ENCODE data around the gene OR52K2.
"Not testable (repeated sequence)": the region's sequence is repeated elsewhere in the genome, so short reads cannot be mapped to it uniquely, and the experiment has no call there.

The OR52K2 gene

GRCh38 chr11:4482445-4482844 is 33.4 kb downstream of the OR52K2 start, which contains the start of gene OR52K1:
Gene OR52K1, plus strand, starts transcription at chr11:4482646. Its CDS starts 6,255 bp downstream, at chr11:4488901.
- Histone ChIP-seq H3K9me3 (ENCODE audit: control insufficient read depth, insufficient read depth, low read length) (no peaks in the 10 kb centered on the region), H3K4me3 (ENCODE audit: low read depth, low read length) (no peak within 1 kb of the TSS), H3K27me3 (ENCODE audit: control insufficient read depth, insufficient read depth, low read length) (no peaks in the 10 kb centered on the region), H3K9ac (ENCODE audit: low read depth, low read length) (no peak within 1 kb of the TSS), H3K4me1 (ENCODE audit: control insufficient read depth, insufficient read depth, low read length) (no peaks in the 10 kb centered on the region), H3K36me3 (ENCODE audit: control insufficient read depth, insufficient read depth, low read length) (no peaks in the 10 kb centered on the region)

- Histone ChIP-seq H3K9ac (ENCODE audit: low read depth, low read length) (no peak overlapping the region), H3K4me1 (ENCODE audit: control insufficient read depth, insufficient read depth, low read length) (no peaks in the 10 kb centered on the region), H3K9me3 (ENCODE audit: control insufficient read depth, insufficient read depth, low read length) (no peaks in the 10 kb centered on the region), H3K36me3 (ENCODE audit: control insufficient read depth, insufficient read depth, low read length) (no peaks in the 10 kb centered on the region), H3K4me3 (ENCODE audit: low read depth, low read length) (no peak overlapping the region), H3K27me3 (ENCODE audit: control insufficient read depth, insufficient read depth, low read length) (no peaks in the 10 kb centered on the region)
These were observed 35.2 kb downstream of the OR52K2 start for GRCh38 chr11:4484310-4484709.

DNA sequence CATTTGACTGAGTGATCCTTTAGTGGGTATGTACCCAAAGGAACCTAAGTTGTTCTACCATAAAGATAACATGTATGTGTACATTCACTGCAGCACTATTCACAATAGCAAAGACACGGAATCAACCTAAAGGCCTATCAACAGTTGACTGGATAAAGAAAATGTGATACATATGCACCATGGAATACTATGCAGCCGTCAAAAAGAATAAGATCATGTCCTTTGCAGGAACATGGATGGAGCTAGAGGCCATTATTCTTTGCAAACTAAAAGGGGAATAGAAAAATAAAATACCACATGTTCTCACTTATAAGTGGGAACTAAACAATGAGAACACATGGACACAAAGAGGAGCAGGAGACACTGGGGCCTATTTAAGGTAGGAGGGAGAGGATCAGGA is 42.3 kb downstream of the OR52K2 start:
- not testable (repeated sequence) for H3K4me3 ChIP-seq (ENCODE audit: low read depth, low read length); H3K27me3 ChIP-seq (ENCODE audit: control insufficient read depth, insufficient read depth, low read length); H3K4me1 ChIP-seq (ENCODE audit: control insufficient read depth, insufficient read depth, low read length); H3K36me3 ChIP-seq (ENCODE audit: control insufficient read depth, insufficient read depth, low read length); H3K9me3 ChIP-seq (ENCODE audit: control insufficient read depth, insufficient read depth, low read length); H3K9ac ChIP-seq (ENCODE audit: low read depth, low read length)

GRCh38 chr11:4491878-4492606 is 42.9 kb downstream of the OR52K2 start:
- Histone ChIP-seq H3K9me3 (ENCODE audit: control insufficient read depth, insufficient read depth, low read length) (no peaks in the 10 kb centered on the region), H3K4me1 (ENCODE audit: control insufficient read depth, insufficient read depth, low read length) (no peaks in the 10 kb centered on the region), H3K9ac (ENCODE audit: low read depth, low read length) (no peak overlapping the region), H3K36me3 (ENCODE audit: control insufficient read depth, insufficient read depth, low read length) (no peaks in the 10 kb centered on the region), H3K27me3 (ENCODE audit: control insufficient read depth, insufficient read depth, low read length) (no peaks in the 10 kb centered on the region), H3K4me3 (ENCODE audit: low read depth, low read length) (no peak overlapping the region)

DNA sequence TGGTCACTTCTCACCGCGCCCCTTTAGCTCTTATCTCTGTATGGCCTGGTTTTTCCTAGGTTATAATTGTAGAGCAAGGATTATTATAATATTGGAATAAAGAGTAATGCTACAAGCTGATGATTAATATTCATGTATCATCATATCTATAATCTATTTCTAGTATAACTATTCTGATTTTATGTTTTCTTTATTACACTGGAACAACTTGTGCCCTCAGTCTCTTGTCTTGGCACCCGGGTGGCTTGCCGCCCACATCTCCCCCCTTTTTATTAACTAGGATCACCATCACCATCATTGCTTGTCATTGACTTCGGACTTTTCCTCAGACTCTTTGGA is 44.4 kb downstream of the OR52K2 start:
- Histone ChIP-seq H3K4me1 (ENCODE audit: control insufficient read depth, insufficient read depth, low read length) (no peaks in the 10 kb centered on the region), H3K36me3 (ENCODE audit: control insufficient read depth, insufficient read depth, low read length) (no peaks in the 10 kb centered on the region), H3K4me3 (ENCODE audit: low read depth, low read length) (no peak overlapping the region), H3K9ac (ENCODE audit: low read depth, low read length) (no peak overlapping the region), H3K9me3 (ENCODE audit: control insufficient read depth, insufficient read depth, low read length) (no peaks in the 10 kb centered on the region), H3K27me3 (ENCODE audit: control insufficient read depth, insufficient read depth, low read length) (no peaks in the 10 kb centered on the region)

DNA sequence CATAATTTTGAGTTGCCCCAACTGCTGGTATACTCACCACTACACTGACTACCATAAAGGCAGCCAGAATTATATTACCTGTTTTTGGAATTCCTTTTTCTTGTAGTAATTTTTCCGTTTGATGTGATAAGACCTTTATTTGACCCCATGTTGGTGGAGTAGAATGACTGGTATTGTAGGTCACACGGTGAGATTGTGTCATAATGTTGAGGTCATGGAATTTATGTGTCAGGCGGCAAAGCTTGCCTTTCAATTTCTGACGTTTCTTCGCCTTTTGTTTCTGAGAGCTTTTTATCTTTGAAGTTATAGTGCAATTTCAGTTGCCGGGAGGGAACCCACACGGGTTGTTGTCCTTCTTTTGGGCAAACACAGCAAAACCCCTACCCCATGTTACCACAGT is 46.4 kb downstream of the OR52K2 start:
- H3K36me3 ChIP-seq (ENCODE audit: control insufficient read depth, insufficient read depth, low read length) = no peaks in the 10 kb centered on the region
- H3K9me3 ChIP-seq (ENCODE audit: control insufficient read depth, insufficient read depth, low read length) = no peaks in the 10 kb centered on the region
- no peaks in the 10 kb centered on the region for H3K4me1 ChIP-seq (ENCODE audit: control insufficient read depth, insufficient read depth, low read length)
- no peak overlapping the region for H3K9ac ChIP-seq (ENCODE audit: low read depth, low read length)
- H3K4me3 ChIP-seq (ENCODE audit: low read depth, low read length) = no peak overlapping the region
- no peaks in the 10 kb centered on the region for H3K27me3 ChIP-seq (ENCODE audit: control insufficient read depth, insufficient read depth, low read length)

DNA sequence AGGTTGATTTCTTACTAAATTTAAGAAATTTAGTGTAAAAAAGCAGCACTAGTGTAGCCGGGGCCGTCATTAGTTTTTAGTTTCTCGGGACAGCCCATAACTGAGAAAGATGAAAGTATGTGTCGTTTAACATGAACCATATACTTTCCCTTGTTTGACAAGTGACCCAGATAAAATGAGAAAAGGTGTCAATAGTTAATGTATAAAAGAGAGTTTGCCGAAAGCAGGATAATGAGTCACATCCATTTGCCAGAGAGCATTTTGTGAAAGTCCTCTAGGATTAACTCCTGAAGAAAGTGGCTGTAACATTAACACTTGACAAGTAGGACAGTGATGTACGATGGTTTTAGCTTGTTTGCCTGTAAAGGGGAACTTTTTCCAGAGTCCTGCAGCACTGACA is 46.9 kb downstream of the OR52K2 start:
- Histone ChIP-seq H3K9ac (ENCODE audit: low read depth, low read length) (no peak overlapping the region), H3K36me3 (ENCODE audit: control insufficient read depth, insufficient read depth, low read length) (no peaks in the 10 kb centered on the region), H3K9me3 (ENCODE audit: control insufficient read depth, insufficient read depth, low read length) (no peaks in the 10 kb centered on the region), H3K4me1 (ENCODE audit: control insufficient read depth, insufficient read depth, low read length) (no peaks in the 10 kb centered on the region), H3K27me3 (ENCODE audit: control insufficient read depth, insufficient read depth, low read length) (no peaks in the 10 kb centered on the region), H3K4me3 (ENCODE audit: low read depth, low read length) (no peak overlapping the region)

DNA sequence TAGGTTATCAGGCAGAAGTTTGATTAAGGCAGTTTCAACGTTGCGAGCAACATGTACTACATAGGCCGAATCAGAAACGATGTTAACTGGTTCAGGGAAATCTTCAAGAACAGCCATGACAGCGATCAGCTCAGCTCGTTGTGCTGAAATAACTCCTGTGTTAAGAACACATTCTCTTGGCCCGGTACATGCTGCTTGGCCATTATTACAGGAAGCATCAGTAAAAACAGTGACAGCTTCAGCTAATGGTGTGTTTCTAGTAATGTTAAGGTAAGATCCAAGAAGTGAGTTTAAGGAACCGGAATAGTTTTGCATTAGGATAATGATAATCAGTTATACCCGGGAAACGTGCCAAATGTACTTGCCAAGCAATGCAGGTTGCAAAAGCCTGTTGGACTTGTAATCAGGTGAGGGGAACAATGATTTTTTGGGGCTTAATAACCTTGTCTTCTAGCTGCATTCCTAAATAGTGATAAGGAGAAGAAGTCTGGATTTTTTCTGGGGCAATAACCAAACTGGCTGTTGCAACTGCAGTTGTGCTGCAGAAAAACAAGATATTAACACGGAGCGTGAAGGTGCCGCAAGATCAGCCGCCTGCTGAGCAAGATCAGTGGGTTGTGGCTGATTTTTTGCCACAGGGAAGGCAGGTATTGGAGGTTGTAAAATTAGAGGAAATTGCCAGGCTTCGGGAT is 47.6 kb downstream of the OR52K2 start:
- no peaks in the 10 kb centered on the region for H3K4me1 ChIP-seq (ENCODE audit: control insufficient read depth, insufficient read depth, low read length)
- H3K9me3 ChIP-seq (ENCODE audit: control insufficient read depth, insufficient read depth, low read length) = no peaks in the 10 kb centered on the region
- no peaks in the 10 kb centered on the region for H3K36me3 ChIP-seq (ENCODE audit: control insufficient read depth, insufficient read depth, low read length)
- H3K27me3 ChIP-seq (ENCODE audit: control insufficient read depth, insufficient read depth, low read length) = no peaks in the 10 kb centered on the region
- no peak overlapping the region for H3K4me3 ChIP-seq (ENCODE audit: low read depth, low read length)
- H3K9ac ChIP-seq (ENCODE audit: low read depth, low read length) = no peak overlapping the region

All from iPS-15b (cell line).